Adrenal gland (tissue), 12 donors: ENCODE results near the gene ATP8B1. TPM values are rescaled to one million over a fixed set of nuclear protein-coding genes. Genes with fewer than 3 reads are reported as not detected.

Experiments used
- DNase-seq, 7 donors: peaks; one replicate each; pipeline ENCODE4 v3.0.0-alpha.2; 2019 to 2020
- H3K27ac ChIP-seq, 5 donors: fragments of 200-600 bp; sonication (generic) in 4 of 5; 1 replicate in 3 of 5; 2 replicates in 2 of 5; pipeline versions ENCODE4 v1.5.1 to v1.8.0; 2016 to 2020; ENCODE audit warnings: mild to moderate bottlenecking in 1 of 5
- H3K27me3 ChIP-seq: fragments of 200-600 bp; 2 replicates; pipeline ENCODE4 v1.8.0; 2021
- H3K36me3 ChIP-seq, 2 donors: fragments of 200-600 bp; replicated peaks in 1 of 2; 1 replicate in 1 of 2; 2 replicates in 1 of 2; pipeline versions ENCODE4 v1.5.1 to v1.8.0; 2018 to 2022
- H3K4me1 ChIP-seq, 2 donors: fragments of 200-600 bp; replicated peaks in 1 of 2; 1 replicate in 1 of 2; 2 replicates in 1 of 2; pipeline versions ENCODE4 v1.5.1 to v1.8.0; 2018 to 2021
- H3K4me3 ChIP-seq, 4 donors: fragments of 200-600 bp; sonication (generic) in 3 of 4; one replicate each; pipeline ENCODE4 v1.5.1; 2016 to 2018
- H3K9me3 ChIP-seq, 3 donors: fragments of 200-600 bp; sonication (generic) in 1 of 3; replicated peaks in 1 of 3; 1 replicate in 2 of 3; 2 replicates in 1 of 3; pipeline versions ENCODE4 v1.5.1 to v1.8.0; 2016 to 2021
- POLR2A ChIP-seq, 2 donors: fragments of 450-650 bp; IDR thresholded peaks; one replicate each; pipeline ENCODE4 v1.6.1; 2017; ENCODE audit warnings: antibody characterized with exemption in 2 of 2, mild to moderate bottlenecking in 2 of 2, moderate library complexity in 1 of 2
- WGBS, 4 donors: extraction: QIAGEN DNeasy Blood & Tissue Kit in 2 of 4; methylation state at CpG; one replicate each; pipeline versions ENCODE4 v1.1.5 to v1.1.7; 2013 to 2017; 5-methylcytosine and 5-hydroxymethylcytosine counted together
- intact Hi-C, 2 donors: fragments of 100-400 bp; cut with DNase I; formaldehyde crosslinking; loops; one replicate each; pipeline versions ENCODE4 v1.14.1 to v1.15.0; 2022 to 2023
- polyA plus RNA-seq, 3 donors: library from polyadenylated mRNA; stranded (reverse); fragments of 200-250 nt in 2 of 3; fragments of 350-450 nt in 1 of 3; fragmentation: Illumina TruSeq in 1 of 3; extraction: RNeasy Lipid Tissue Mini Kit (QIAGEN cat#74804) in 1 of 3; gene quantifications; one replicate each; pipeline ENCODE4 v1.2.3, GENCODE V29; 2013 to 2014
- total RNA-seq, 9 donors: library from RNA; depleted of rRNA in 4 of 9; stranded (reverse); fragments of >200 nt in 4 of 9; fragments of 120-200 nt in 1 of 9; fragmentation: NEBNext Ultra II Directional in 1 of 9; extraction: Animal tissue kit (Norgen Biotek cat#: 25700) in 1 of 9; gene quantifications; one replicate each; pipeline versions ENCODE4 v1.1.0 to v1.2.4, GENCODE V29; 2013 to 2023
- TF ChIP-seq, protein P1 (sequence below), 6 experiments: fragments of 450-650 bp in 4 of 6; fragments of 200-600 bp in 2 of 6; sonication (generic) in 1 of 6; IDR thresholded peaks; 1 replicate in 5 of 6; 2 replicates in 1 of 6; pipeline versions ENCODE4 v1.5.1 to v1.8.0; 2016 to 2021; ENCODE audit warnings: antibody characterized with exemption in 6 of 6, mild to moderate bottlenecking in 2 of 6, moderate library complexity in 1 of 6
- donor health status: healthy with polysubstance abuse.
- donor health status: Bipolar disorder and iron deficiency.
- donor health status: DM: yes; HTN: yes; CAD: no.
- donor health status: DM: no; HTN: no; CAD: no.
- donor health status: DM: no; HTN: no; CAD: no.
- donor health status: DM: yes; HTN: yes; CAD: no.

ATP8B1 gene
- total and polyA plus RNA-seq, 12 donors: 4.3 to 42.5 (median 14.4) TPM

DNA sequence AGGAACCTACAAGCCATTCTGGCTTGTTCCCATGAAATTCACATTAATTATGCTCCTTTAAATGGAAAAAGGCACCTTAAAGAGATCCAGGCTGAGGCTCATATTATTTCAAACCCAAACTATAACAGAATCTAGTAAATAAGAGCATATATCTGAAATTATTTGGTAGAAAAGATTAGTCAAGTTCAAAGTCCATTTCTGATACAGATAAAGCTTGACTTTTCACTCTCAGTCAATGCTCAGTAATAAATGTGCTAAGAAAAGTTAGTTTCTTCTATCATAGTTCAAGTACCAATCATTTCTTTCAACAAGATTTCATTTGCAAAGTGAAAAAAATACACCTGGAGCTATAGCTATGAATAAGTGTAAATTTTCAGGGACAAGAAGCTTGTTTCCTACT lies 119.6 kb downstream of the ATP8B1 start:
- DNase-seq: no peak
- Histone ChIP-seq H3K27ac (no peak overlapping the region), H3K9me3 (no peaks in the 10 kb centered on the region), H3K4me3 (no peak overlapping the region), H3K27me3 (no peaks in the 10 kb centered on the region), H3K36me3 (no peaks in the 10 kb centered on the region), H3K4me1 (no peaks in the 10 kb centered on the region)
- TF ChIP-seq, protein P1, sequence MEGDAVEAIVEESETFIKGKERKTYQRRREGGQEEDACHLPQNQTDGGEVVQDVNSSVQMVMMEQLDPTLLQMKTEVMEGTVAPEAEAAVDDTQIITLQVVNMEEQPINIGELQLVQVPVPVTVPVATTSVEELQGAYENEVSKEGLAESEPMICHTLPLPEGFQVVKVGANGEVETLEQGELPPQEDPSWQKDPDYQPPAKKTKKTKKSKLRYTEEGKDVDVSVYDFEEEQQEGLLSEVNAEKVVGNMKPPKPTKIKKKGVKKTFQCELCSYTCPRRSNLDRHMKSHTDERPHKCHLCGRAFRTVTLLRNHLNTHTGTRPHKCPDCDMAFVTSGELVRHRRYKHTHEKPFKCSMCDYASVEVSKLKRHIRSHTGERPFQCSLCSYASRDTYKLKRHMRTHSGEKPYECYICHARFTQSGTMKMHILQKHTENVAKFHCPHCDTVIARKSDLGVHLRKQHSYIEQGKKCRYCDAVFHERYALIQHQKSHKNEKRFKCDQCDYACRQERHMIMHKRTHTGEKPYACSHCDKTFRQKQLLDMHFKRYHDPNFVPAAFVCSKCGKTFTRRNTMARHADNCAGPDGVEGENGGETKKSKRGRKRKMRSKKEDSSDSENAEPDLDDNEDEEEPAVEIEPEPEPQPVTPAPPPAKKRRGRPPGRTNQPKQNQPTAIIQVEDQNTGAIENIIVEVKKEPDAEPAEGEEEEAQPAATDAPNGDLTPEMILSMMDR (IDR thresholded peaks at IDR 0.05): no peak
- no peak for TF ChIP-seq POLR2A (IDR thresholded peaks at IDR 0.05)
- intact Hi-C loops: no loop called here

DNA sequence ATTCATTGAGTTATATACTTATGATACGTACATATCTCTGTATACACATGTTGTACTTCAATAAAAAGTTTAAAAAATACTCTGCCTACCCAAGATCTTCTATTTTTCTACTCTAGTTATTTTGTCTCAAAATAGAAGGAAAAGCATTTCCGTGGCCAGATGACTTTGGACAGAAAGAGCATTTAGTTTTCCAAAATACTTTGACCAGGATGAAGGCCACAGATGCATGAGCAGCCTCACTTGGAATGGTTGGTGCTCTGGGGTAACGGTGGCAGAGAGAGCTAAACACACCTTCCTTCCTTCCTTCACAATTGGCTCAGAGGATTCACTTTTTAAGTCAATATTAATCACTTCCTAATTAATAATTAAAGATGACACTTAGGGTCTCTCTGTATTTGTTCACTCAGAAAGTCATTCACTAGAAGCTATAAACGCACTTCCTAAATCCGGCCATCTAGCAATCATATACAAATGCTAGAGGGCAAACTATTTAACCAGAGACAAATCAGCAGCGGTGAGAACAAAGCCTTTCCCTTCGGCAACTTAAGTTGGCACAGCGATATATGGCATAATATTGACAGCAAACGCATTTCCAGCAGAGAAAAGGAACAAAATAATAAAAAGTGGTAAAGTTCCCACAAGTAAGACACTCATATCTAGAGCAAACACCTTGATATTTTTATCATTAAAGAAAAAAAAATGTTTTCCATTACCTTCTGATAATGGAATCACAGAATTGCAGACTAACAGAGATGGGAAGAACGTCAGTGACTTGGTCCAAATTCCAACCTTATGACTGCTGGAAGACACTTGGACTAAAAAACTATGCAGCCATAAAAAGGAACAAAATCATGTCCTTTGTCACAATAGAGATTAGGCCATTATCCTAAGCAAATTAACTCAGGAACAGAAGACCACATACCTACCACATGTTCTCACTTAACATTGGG lies 125.6 kb downstream of the ATP8B1 start:
- TF ChIP-seq, protein P1 (IDR thresholded peaks at IDR 0.05): no peak
- no peak for TF ChIP-seq POLR2A (IDR thresholded peaks at IDR 0.05)
- 86 to 89% (median 88%) methylated on average over 10 of the region's 10 CpGs for WGBS, 4 donors
- Histone ChIP-seq H3K27ac (no peak overlapping the region), H3K4me3 (no peak overlapping the region), H3K36me3 (no peaks in the 10 kb centered on the region), H3K4me1 (no peaks in the 10 kb centered on the region), H3K27me3 (no peaks in the 10 kb centered on the region), H3K9me3 (no peaks in the 10 kb centered on the region)
- peak in 1 of 7 donors; percentile 4 for DNase-seq
- intact Hi-C loops: no loop called here

- no peaks in the 10 kb centered on the region for H3K4me1 ChIP-seq
- WGBS, 4 donors: 86 to 90% (median 88%) methylated on average over 5 of the region's 5 CpGs
- H3K36me3 ChIP-seq: no peaks in the 10 kb centered on the region
- H3K9me3 ChIP-seq: no peaks in the 10 kb centered on the region
- intact Hi-C loops: no loop called here
- H3K27me3 ChIP-seq: no peaks in the 10 kb centered on the region
- no peak overlapping the region for H3K4me3 ChIP-seq
- H3K27ac ChIP-seq: no peak overlapping the region
- no peak for TF ChIP-seq POLR2A (IDR thresholded peaks at IDR 0.05)
- TF ChIP-seq, protein P1 (IDR thresholded peaks at IDR 0.05): no peak
- DNase-seq: no peak
These were observed 128.2 kb downstream of the ATP8B1 start for GRCh38 chr18:57674891-57675290.

DNA sequence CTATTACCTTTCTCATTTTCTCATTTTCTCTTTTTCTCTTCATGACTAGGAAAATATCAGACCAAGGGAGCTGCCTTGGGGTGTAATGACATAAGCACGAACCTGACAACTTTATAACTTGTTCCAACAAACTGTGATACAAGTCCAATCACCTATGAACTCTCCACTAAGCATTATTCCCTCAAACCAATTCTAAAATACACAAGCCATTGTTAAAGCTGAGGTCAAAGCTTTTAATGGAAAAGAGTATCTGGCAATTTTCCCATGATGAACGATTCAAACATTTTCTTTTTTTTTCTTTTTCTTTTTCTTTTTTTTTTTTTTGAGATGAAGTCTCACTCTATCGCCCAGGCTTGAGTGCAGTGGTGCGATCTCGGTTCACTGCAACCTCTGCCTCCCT lies 133.1 kb downstream of the ATP8B1 start:
- no peak for DNase-seq
- intact Hi-C loops: no loop called here
- H3K4me3 ChIP-seq: no peak overlapping the region
- no peaks in the 10 kb centered on the region for H3K9me3 ChIP-seq
- no peak for TF ChIP-seq POLR2A (IDR thresholded peaks at IDR 0.05)
- TF ChIP-seq, protein P1 (IDR thresholded peaks at IDR 0.05): no peak
- no peaks in the 10 kb centered on the region for H3K36me3 ChIP-seq
- H3K4me1 ChIP-seq: peaks cover 13 to 20% of the 10 kb centered on the region in 2 donors
- WGBS, 4 donors: 82 to 89% (median 86%) methylated on average over 5 of the region's 5 CpGs
- H3K27me3 ChIP-seq: no peaks in the 10 kb centered on the region
- H3K27ac ChIP-seq: no peak overlapping the region
